ENCODE data around the gene CUBN.
A peak's percentile ranks its signal among the peaks of the same experiment; 100 is the strongest.

Gene CUBN

DNA sequence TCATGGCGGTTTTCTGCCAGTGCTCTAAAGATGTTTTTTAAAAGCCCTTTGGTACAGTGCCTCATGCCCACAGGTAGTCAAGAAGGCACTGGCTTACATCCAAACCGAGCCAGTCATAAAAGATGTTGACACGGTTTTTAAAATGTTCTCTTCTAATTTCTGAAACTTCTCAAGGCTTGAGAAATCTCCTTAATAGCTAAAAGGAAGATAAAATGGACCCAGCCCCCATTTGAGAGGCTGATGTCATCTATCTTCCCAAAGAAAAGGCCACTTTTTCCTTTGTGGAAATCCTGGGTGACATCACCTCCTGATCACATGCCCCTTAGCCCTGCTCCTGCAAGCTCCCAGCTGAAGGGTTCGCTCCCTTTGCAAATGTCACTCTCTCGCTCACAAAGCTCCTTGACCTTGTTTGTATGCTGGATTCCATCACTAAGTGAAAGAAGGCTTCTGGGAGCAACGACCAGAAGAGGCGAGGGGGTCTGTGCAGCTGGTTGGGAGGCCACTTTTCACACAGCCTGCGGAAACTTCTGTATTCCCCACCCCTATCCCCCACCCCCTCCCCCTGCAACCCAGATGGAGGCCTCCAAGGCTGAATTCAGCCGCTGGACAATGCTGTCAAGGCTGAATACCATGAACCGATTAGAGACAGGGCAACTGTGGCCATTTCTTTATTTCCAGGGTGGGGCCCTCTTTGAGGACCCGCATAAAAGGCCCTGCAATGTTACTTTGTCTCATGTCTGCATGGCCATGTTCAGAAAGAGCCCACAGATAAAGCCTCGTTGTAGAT, 122.8 kb downstream of the CUBN start:
- no peak for DNase-seq

DNA sequence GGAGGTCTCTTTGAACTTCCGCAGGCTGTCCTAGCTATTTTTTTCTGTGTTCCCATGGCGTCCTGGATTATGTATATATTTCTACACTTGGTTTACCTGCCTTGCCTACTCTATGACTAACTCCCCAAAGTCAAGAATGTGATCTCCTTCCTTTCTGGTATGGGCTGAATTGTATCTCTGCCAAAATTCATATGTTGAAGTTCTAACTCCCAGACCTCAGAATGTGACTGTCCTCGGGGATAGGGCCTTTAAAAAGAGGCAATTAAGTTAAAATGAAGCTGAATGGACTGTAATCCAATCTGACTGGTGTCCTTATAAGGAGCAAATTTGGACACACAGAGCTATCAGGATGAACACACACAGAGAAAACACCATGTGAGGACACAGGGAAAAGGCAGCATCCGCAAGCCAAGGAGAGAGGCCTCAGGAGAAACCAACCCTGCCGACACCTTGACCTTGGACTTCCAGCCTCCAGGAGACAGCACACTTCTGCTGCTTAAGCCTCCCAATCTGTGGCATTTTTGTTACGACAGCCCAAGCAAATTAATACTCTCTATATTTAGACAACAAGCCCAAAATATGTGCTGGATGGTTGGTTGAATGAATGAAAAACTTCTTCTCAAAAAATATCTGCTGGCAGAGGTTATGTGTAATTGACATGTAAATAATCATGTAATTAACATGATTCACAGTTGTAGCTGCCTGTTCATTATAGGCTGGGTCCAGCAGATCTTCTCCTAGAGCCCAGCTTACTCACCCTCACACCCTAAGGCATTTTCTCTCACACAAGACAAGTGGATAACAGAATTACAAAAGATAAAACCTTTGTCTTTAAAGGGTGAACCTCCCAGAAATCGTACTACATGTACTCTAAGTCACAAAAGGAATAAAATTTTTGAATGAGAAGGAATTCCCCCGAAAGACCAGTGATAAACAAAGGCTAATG, 123.7 kb downstream of the CUBN start:
- no peak for DNase-seq

DNA sequence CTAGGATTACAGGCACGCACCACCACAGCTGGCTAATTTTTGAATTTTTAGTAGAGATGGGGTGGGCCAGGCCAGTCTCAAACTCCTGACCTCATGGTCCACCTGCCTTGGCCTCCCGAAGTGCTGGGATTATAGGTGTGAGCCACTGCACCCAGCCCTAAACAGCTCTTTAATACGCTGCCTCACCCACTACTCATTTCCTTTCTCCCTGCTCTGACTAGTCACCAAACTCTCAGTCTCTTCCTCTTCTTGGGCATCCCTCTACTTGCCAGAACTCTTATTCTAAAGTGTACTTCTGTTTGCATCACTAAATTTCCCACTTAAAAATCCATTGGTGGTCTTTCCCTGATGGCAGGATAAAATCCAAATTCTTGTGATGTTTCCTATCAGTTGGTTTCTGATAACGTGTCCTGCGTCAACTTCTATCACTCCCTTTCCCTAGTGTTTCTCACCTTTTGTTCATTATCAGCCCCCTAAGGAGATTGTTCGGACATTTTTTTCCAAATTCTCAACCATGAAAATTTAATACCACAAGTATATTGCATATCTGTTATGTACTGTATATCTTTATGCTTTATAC, 124.7 kb downstream of the CUBN start:
- no peak for DNase-seq

DNA sequence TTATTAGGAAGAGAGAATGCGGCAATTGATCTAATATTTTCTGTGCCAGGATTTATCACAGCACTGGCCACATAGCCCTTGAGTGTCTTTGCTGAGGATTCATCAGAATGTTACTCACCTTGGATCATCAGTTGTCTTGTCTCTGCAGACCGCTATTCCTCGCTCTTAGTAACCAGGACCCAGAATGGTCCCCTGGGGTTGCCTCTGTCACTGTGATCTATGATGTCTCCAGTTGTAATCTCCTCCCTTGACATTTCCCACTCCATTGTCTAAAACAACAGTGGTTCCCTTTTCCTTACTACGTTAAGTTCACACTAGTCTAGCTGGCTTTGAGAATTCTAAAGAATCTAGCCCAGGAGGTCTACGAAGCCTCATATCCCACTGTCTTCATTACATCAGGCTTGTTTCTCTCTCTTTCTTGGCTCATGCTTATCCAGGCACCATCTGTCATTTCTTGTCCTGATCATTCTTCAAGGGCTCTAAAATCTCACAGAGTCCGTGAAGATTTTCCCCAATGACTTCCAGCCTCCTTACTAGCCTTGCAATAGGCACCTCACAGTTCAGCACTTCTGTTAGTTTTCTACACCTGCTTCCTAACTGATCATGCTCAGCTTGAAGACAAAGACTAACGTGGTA, 125.8 kb downstream of the CUBN start:
- DNase-seq: no peak

DNA sequence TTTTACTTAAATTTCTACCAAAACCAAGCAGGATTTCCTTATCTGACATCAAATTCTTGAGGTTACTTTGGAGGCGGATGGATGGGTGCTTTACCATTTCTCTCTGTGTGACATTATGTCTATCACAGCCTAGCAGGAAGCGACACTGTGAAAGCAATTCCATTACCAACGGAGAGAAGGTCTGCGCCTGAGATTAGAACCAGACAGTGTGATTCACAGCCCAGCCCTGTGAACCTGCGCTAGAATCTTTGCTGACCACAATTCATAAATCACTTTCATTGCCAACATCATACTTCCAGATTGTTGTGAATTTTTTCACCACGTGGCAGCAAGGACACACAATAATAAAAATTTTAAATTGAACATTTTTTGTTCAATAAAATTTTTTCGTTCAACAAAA, 126.5 kb downstream of the CUBN start:
- peak; percentile 50 for DNase-seq

DNA sequence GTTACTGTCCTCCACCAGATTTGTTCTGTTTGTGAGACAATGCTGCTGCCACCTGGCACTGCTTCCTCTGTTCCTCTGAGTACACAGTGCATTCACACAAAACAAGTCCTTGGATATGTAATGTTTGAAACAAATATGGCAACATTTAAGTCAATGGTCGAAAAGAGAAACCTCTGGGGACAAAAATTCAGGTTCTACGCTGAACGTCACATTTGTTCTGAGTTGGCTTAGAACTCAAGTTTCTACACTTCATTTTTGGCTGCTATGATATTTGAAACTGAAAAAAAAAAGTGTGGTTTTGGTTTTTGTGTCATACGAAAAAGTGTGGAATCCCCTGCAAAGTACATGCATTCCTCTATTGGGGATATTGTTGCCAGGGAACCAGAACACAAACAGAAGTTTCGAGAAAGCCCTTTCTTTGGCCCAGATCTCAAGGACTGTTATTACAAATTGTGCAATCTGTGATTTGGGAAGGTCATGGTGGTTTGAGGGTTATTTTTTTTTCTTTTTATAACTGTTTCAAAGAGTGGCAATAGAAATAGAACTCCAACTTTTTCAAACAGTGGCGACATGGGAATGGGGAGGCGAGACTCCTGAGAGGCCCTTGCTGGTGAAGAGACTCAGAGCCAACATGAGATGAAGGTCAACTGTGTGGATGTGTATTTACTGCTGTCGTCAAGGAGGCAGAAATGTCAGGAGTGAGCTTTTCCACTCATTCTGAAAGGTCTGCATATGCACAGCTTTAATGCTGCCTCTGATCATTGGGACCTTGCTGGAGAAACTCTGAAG, 127.5 kb downstream of the CUBN start:
- DNase-seq: peak; percentile 23

DNA sequence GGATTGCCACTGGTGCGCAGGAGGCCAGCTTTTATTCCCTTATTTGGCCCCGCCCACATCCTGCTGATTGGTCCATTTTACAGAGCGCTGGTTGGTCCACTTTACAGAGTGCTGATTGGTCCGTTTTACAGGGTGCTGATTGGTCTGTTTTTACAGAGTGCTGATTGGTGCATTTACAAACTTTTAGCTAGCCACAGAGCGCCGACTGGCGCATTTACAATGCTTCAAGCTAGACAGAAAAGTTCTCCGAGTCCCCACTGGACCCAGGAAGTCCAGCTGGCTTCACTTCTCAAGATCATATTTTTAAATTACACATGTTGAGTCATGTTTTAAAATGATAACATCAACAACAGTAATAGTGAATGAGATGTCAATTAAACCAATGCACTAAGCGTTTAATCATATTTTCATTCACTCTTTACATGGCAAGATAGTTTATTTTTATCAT, 128.3 kb downstream of the CUBN start:
- DNase-seq: no peak

DNA sequence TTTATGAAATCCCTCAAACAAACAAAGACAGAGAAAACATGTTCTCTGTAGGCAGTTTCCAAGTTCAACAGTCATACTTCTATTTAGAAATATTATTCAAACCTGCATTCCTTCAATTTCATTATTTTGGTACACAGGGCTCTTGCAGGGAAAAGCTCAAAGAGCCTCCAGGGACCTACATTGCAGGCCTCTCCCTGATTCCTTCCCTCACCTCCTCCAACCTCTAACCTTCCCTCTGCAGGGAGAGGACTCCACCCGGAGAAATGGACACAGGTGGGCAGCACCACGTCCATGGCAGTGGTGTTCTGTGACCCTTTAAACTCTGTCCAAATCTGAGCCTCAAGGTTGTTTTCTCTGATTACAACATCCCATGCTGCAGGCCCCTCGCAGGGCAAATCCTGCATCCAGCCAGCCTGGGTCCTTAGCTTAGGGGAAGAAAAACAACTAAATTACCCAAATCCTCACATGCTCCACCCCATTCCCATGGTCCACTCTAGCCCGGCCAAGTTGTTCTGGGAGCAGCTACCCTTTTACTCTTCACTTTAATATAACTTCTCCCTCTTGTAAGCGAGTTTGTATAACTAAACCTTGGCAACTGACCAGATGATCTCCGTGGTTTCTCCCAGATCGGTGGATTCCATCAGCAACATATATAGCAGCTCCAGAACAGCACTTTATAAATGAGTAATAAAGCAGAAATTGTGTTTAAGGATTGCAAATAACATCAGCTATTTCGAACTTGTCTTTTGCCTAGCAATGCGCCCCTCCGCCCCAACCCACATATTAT, 129.8 kb downstream of the CUBN start:
- DNase-seq: no peak

DNA sequence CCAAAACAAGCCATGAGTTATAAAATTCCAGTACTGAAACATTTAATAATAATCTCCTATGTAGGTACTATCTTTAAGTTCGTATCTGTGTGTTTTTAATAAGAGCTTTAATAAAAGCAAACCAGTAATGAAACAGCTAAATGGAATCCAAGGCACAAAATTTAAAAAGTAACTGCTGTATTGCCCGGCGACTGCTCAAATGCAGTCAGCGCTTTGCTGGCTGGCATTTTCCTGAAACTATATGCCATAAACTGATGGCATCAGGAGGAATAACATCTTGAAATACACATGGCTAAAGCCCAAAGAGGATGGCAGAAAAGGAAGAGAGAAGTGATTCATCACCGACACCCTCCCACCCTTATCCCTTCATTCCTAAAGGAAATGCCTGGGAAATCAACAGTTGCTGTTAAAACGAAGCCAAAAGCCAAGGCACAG, 133.1 kb downstream of the CUBN start:
- DNase-seq: no peak

DNA sequence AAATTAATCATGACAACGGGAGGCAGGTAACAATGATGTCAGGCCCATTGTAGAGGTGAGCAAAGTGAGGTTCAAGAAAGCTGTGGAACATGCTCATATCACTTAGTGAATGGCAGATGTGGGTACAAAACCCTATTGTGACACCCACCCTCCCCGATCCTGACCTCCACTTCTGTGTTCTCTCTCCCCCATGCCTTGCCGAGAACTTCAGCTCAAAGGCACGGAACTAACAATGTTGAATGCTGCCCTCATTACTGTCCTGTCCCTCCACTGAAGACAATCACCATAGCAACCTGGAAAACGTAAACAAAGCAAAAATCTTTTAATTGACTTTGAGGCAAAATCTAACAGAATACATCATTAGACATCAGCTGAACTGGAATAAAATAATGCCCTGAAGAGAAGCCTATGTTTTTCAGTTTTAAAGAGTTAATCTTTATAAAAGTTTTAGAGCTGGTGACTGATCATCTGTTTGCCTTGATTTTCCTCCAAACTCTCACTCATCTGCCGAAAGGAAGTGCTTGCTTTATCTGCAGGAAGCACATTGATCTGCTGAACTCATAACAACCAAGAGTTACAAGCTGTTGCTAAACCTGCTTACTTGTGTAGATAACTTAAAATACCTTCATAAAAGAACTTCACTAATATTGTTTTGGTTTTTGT, 133.6 kb downstream of the CUBN start:
- DNase-seq: no peak

DNA sequence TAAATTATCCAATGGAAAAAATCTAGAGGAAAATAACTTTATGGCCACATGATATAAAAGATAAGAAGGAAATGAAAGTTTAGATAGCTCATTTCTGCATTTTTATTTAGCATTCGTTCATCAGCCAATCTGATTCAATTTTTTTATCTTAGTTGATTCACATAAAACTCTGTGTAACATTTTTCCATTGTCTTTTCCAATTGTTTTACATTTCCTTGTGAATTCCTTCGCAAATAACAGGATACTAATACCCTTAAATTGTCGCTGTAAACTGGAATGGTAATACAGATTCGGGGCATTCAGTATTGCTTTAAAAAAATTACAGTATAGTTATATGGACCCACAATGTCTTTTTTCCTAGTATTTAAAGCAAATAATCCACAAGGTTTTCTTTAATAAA, 136.4 kb downstream of the CUBN start:
- no peak for DNase-seq

DNA sequence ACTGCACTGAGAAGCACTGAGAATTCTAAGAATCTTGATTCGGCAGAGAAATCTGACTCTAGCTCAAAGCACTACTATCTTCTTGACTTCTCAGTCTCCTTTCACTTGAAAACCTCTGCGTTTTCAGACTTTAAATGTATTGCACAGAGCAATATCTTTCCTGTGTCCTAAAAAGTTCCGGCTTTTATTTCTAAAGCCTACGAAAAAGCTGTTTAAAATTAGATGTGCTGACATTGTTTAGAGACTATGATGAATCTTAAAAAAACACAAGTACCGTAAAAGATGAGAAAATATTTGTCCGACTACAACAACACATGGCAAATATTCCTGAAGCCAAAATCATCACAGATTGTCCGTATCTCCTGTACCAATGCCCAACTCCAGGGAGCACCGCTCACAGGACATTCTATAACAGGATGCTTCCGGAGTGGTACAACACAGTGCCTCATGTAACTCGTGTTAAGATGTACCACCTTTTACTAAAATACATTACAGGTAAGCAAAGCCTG, 136.9 kb downstream of the CUBN start:
- no peak for DNase-seq

DNA sequence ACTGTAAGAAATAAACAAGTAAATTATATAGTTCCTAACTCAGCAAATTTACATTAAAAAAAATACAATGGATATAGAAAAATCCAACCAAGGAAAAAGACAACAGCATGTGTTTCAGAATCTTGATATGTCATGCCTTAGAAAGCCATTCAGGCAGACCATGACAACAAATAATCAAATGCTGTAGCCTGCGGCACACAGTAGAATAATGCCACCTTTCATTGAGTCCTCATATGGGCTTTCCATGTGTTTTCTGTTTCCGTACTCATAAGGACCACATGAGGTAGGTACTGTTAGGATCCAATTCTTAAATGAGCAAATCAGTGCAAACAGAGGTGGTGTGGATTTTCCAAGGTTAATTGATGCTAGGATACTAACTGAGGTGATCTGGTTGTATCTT, 138.6 kb downstream of the CUBN start:
- DNase-seq: no peak

DNA sequence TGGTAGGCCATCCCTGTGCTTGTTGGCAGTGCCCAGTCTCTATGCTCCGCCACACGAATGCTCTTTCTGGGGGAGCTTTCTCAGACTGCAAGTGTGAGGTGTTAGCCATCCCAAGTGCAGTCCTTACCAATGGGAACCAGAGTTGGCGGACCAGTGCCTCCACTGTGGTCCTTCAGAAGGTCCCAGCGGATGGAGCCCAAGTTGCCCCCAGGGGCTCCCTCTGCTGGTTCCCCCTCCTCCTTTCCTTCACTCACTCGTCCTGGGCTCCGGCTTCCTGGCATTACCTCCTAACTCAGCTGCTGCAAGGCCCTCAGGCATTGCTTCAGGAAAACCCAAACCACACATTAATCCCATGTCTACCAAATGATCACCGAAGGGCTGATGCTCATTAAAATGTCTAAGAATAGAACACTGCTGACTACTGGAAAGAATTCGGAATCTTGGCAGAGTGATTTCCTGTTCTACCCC, 139.8 kb downstream of the CUBN start:
- DNase-seq: no peak

DNA sequence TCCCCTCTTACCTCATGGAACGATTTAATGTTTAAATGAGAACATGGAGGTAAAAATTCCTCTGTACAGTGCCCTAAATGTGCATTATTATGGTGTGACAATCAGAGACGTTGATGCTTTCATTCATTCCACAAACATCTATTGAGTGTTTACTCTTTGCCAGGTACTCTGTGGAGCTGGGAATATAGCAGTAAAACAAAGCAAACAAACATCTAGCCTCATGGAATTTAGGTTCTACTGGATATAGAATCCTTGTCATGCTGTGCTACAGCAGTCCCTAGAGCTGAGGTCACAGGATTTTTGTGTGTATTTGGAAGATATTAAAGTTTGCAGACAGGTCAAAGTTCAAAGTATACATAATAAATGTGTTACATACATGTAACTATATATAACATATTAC, 140.7 kb downstream of the CUBN start:
- DNase-seq: no peak

DNA sequence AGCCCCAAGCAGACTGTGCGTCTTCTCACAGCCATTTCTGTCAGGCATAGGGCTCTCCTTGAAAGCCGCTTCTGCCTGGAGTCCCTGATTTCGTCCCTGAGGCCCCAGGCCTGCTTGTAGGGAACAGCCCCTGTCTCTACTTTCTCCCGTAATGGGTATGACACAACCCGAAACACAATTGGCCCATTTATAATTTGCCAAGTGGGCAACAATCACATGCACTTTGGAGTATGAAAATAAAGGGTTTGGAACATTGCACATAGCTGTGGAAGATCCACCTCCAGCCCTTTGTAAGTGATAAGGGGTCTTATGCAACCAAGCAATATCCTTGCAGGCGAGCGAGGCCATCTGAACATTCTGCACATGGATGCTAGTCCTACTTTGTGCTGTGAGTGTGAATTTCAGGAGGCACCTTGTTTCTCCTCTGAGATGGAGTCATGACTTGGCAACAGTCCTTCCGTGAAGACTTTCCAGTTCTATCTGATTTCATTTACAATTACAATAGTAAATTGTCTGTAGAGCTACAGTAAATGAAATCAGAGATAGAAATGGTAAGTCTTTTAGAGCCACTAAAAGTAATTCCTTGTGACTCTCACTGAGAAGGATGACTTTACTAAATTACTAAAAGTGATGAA, 141.5 kb downstream of the CUBN start:
- no peak for DNase-seq

DNA sequence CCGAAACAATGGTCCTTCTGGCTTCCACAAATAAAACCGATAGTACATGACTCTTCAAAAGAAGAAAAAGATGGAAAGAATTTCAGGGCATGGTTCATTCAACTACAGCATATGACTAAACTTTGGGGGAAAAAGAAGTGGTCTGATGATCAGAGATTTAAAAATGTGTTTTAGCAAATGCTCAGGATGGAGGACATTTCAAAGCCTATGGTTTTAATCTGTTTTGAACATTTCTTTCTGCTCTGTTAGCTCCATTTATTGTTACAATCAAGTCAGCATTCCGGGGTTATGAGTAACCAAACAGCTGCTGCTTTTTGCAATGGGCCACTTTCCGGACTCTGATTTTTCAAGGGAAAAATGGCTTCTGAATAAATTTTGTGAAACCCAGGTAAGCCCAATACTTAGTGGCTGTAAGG, 142.4 kb downstream of the CUBN start:
- no peak for DNase-seq

DNA sequence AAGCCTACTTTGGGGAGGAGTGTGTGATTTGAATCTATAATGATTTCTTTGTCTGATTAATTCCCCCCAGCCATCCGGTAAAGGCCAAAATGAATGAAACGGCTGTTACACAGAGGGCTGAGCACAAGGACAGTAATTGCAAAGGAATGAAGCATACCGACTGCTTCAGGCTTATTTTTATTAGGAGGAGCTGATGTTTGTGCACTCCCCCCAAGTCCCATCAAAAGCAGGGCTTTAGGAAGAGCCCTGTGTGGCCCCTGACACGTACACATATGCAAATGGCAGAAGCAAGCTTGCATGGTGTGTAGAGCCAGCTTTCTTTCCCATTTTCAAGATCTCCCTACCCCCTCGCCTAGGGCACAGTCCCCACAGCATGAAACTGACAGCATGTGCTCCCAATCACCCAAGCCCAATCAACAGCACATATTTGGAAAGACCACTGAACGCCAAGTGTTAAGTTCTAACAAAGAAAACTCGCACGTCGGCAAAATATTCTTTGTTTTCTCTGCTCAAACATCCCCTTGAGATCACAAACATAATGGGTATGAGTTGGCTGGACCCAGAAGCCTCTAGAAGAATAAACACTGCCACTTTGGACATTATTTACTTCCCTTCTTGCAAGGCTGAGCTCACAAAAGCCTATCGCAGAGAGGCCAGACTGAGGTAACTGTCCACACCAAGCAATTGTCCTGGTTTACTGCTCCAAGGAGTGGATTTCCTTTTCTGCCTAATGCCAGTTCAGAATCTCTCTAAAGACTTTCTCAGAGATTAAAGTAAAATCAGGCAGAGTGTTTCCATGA, 143.0 kb downstream of the CUBN start:
- DNase-seq: no peak

DNA sequence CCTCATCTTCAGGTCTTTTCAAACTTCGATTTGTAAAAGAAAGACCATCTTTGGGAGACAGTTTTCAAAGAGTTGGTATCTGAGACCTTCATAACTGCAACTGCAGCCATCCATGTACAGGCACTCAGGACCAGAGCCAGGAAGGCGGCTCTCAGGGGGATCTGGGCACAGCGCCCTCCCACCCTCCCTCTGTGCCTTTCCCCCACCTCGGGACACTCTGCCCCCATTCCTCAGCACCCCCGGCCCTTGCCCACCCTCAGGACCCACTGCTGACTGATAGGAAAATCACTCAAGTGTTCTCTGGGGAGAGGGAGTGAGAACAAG, 143.6 kb downstream of the CUBN start:
- DNase-seq: no peak
